ENCODE data around the gene PLAGL2.

PLAGL2 gene

DNA sequence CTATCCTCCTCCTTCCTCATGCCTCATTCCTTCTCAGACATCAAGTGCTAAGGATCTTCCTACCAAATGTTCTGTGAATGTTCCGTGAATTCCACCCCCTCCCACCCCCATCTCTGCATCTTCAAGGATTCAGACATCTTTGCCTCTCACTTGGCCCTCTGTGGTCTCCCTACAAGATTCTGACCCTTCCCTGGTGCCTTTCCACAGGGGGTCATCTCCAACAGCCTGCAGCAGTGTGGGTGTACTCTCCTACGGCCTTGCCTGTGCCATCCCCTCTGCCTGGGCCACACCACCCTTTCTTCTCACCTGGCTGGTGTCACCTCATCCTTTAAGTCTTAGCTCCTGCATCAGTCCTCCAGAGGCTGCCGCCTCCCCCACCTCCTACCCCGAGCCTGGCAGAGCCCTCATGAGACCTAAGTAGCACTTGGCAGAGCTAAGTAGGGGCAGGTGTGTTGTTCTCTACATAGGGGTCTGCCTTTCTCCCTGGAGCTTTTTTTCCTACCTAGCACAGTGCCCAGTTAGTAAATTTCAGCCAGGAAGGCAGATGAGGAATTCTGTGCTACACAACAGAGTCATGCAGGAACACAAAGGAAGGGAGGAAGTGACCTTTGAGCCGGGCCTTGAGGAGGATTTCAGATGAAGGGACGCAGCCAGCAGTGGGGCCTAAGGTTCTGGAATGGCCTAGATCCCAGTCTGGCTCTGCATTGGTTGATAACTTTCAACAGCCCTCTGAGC is 55.0 kb downstream of the PLAGL2 start:
- in situ Hi-C loops (cut with MboI; ENCODE audit: low sequenced_read_pairs): no loop called here

DNA sequence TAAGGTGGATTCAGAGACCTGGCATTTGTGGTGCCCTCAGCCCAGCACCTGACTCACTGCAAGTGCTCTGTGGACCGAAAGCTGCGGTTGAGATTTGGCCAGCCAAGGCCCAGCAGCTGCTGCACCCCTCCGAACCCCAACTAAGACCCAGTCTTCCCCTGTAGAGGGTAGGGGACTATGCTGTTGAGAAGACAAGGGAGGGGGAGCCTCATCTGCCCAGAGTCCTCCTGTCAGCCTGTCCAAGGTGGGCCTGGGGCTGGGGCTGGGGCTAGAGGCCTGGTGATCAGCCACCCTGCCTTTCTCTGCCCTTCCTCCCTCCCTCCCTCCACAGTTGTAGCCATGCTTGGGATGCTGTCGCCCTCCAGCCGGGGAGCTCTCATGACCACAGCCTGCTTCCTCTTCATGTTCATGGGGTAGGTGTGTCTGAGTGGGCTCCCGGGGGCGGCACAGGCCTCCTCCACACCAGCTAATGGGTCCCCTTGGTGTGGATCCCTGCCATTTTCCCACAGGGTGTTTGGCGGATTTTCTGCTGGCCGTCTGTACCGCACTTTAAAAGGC is 57.2 kb downstream of the PLAGL2 start:
- in situ Hi-C loops (cut with MboI; ENCODE audit: low sequenced_read_pairs): no loop called here

DNA sequence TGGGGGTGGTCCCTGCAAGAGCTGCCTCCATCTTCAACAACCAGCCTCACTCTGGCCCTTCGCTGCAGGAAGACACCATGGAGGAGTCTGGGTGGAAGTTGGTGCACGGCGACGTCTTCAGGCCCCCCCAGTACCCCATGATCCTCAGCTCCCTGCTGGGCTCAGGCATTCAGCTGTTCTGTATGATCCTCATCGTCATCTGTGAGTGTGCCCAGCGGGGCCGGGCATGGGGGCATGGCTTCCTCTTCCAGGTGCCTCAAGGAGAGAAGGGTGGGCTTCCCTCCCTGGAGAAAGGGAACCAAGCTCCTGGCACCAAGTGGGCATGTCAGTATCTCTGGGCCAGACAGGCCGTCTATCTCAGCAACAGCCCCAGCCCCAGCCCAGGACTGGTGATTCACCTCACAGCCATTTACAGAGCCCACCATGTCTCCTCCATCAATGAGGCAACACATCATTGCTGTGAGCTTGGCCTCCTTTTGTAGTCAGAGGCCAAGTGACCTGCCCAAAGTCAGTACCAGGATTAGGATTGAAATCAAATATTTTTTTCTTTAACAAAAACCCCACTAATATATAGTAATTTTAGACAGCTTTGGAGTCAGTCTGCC is 57.9 kb downstream of the PLAGL2 start:
- in situ Hi-C loops (cut with MboI; ENCODE audit: low sequenced_read_pairs): no loop called here

DNA sequence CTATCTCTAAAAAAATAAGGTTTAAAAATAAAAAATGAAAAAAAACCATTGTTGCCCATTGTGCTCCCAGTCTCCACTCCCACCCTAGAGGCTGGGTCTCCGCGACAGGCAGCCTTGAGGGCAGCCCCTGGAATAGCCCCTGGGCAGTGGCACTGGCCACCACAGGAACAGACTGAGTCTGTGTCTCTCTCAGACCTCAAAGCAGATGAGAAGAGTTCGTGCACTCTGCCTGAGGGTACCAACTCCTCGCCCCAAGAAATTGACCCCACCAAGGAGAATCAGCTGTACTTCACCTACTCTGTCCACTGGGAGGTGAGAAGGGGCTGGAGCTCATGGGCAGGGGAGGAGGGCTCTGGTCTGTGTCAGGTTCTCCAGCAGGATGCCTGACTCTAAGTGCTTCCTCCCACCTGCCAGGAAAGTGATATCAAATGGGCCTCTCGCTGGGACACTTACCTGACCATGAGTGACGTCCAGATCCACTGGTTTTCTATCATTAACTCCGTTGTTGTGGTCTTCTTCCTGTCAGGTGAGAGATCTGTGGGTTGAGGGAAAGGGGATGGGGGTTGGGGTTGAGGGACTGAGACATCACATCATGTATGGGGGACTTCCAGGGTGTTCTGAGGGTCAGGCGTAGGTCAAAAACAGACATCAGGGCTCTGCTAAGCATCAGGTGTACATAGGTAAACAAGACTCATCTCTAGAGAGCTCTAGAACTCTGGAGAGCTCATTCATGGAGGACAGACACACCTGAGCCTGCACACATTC is 62.5 kb downstream of the PLAGL2 start:
- in situ Hi-C loops (cut with MboI; ENCODE audit: low sequenced_read_pairs): no loop called here

DNA sequence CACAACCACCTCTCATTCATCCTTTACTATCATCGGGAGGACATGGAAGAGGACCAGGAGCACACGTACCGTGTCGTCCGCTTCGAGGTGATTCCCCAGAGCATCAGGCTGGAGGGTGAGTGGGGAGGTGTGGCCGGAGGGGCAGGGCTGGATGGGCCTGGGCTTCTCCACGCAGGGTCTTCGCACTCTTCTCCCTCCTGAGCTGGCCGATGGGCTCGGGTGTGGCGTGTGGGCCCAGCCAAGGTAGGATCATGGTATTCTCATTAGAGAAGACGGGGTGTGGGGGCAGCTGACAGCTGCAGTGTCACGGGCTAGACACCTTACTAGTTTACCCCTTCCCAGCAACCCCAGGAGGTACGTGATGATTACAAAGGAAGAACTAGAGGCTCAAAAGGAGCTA is 64.6 kb downstream of the PLAGL2 start:
- in situ Hi-C loops (cut with MboI; ENCODE audit: low sequenced_read_pairs): no loop called here
